Measurements from ENCODE around the gene BRD7.

Gene BRD7

DNA sequence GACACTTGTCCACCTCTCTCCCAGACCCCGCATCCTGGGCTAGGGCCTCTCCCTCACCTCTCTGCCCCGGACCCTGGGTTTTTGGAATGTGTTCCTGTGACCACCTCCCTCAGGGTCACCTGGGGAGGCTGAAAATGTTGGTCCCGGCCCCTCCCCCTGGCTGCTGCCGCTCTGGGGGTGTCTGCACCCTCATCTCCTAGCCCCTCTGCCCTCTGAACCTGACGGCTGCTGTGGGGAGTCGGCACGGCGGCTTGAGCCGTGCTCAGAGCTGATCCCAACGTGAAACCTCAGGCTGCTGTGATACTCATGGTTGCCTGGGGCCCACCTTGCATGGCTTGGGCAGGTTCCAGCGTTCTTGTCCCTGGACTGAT, 59.6 kb downstream of the BRD7 start:
- TF ChIP-seq CTCF (IDR thresholded peaks at IDR 0.05; ENCODE audit: control insufficient read depth, extremely low read depth, insufficient read depth): no peak
- DNase-seq (ENCODE audit: low read depth): no peak
- no peak overlapping the region for H3K4me3 ChIP-seq (ENCODE audit: low read depth, low read length)

GRCh38 chr16:50308237-50308965, 60.4 kb downstream of the BRD7 start:
- no peak overlapping the region for H3K4me3 ChIP-seq (ENCODE audit: low read depth, low read length)
- DNase-seq (ENCODE audit: low read depth): no peak
- no peak for TF ChIP-seq CTCF (IDR thresholded peaks at IDR 0.05; ENCODE audit: control insufficient read depth, extremely low read depth, insufficient read depth)

DNA sequence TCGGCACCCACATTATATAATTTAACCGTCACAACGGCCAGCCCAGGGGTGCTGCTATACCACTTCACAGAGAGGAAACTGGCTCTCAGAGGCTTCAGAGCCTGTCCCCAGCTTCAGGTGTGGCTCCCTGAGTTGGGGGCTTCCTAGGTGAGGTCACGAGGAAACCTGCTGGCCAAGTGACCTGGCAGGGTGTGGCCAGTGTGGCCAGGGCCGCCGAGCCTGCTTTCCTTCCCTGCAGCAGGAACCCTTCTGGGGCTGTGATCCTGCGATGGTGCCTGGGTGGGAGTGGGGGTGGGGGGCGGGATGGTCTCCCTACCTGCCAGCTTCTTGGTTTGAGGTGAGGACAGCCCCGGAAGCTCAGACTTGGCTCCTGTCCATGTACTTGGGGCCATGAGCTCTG, 62.5 kb downstream of the BRD7 start:
- TF ChIP-seq CTCF (IDR thresholded peaks at IDR 0.05; ENCODE audit: control insufficient read depth, extremely low read depth, insufficient read depth): no peak
- no peak for DNase-seq (ENCODE audit: low read depth)
- H3K4me3 ChIP-seq (ENCODE audit: low read depth, low read length): no peak overlapping the region

- no peak for DNase-seq (ENCODE audit: low read depth)
- TF ChIP-seq CTCF (IDR thresholded peaks at IDR 0.05; ENCODE audit: control insufficient read depth, extremely low read depth, insufficient read depth): no peak
Measured at GRCh38 chr16:50305441-50306061, 63.2 kb downstream of the BRD7 start.

GRCh38 chr16:50304467-50305440, 64.0 kb downstream of the BRD7 start:
- DNase-seq (ENCODE audit: low read depth): no peak
- TF ChIP-seq CTCF (IDR thresholded peaks at IDR 0.05; ENCODE audit: control insufficient read depth, extremely low read depth, insufficient read depth): no peak
- no peak overlapping the region for H3K4me3 ChIP-seq (ENCODE audit: low read depth, low read length)

More at GRCh38 chr16:50305441-50306061, 63.2 kb downstream of the BRD7 start:
- no peak overlapping the region for H3K4me3 ChIP-seq (ENCODE audit: low read depth, low read length)

GRCh38 chr16:50303605-50304466, 65.0 kb downstream of the BRD7 start:
- H3K4me3 ChIP-seq (ENCODE audit: low read depth, low read length): no peak overlapping the region
- no peak for DNase-seq (ENCODE audit: low read depth)
- TF ChIP-seq CTCF (IDR thresholded peaks at IDR 0.05; ENCODE audit: control insufficient read depth, extremely low read depth, insufficient read depth): no peak

Data from LNCaP clone FGC (cell line).